SK-N-MC (cell line): ENCODE results near the gene DDC.

ENCODE experiments used
- EZH2 ChIP-seq: fragments of 200-600 bp; sonication (generic); IDR thresholded peaks from one replicate; pipeline ENCODE4 v1.6.1; 2017; ENCODE audit warnings: antibody characterized with exemption
- POLR2AphosphoS5 ChIP-seq: IDR thresholded peaks from 2 replicates; pipeline ENCODE4 v1.6.1; 2012; ENCODE audit warnings: mild to moderate bottlenecking, low read depth, low read length, borderline replicate concordance

GRCh38 chr7:50512384-50512783 is 52.8 kb downstream of the DDC start:
- TF ChIP-seq EZH2 (no peak), POLR2AphosphoS5 (no peak)
